GM12878 (cell line): Measurements from ENCODE around the gene ARHGAP26. TPM values are rescaled to one million over a fixed set of nuclear protein-coding genes. Genes with fewer than 3 reads are reported as not detected.

ENCODE experiments used
- ATAC-seq: fragments of 200-7000 bp; cut with Tn5 transposase; 3 replicates; pipeline ENCODE4 v1.9.1; 2020; ENCODE audit warnings: mild to moderate bottlenecking, moderate library complexity
- BruUV-seq: library from RNA; stranded (reverse); fragments of 400-500 nt; replicated peaks from 2 replicates; lab custom pipeline; 2021; lab: Mats Ljungman, UMichigan
- CTCF ChIA-PET: fragments of 300-600 bp; sonication (Branson Sonifier 250); formaldehyde crosslinking; extraction: SDS; loops from one replicate; lab custom pipeline; 2021; ENCODE audit warnings: inconsistent platforms; lab: Yijun Ruan, JAX
- POLR2A ChIA-PET: fragments of 350-600 bp; formaldehyde crosslinking; extraction: SDS; loops from one replicate; lab custom pipeline; 2021; ENCODE audit warnings: inconsistent platforms; lab: Charles Lee
- RAD21 ChIA-PET: fragments of 300-600 bp; sonication (Branson Sonifier 250); formaldehyde crosslinking; loops from one replicate; lab custom pipeline; 2023; ENCODE audit warnings: antibody characterized with exemption; ENCODE audit not compliant: unreplicated experiment; lab: Charles Lee
- SMC1A ChIA-PET: fragments of 300-600 bp; sonication (Branson Sonifier 250); formaldehyde crosslinking; loops from one replicate; lab custom pipeline; 2023; ENCODE audit not compliant: unreplicated experiment, uncharacterized antibody; lab: Charles Lee
- DNase-seq: peaks from one replicate; pipeline ENCODE4 v3.0.0-alpha.2; 2011; ENCODE audit warnings: low read depth, low spot score
- FAIRE-seq: peaks from 3 replicates; lab custom pipeline; 2011; peaks lifted over from hg19 to GRCh38; lab: Jason Lieb, UNC
- H2AFZ ChIP-seq: 2 replicates; pipeline ENCODE4 v1.6.0; 2011; ENCODE audit warnings: low read depth, low read length, control low read depth; ENCODE audit not compliant: control insufficient read depth
- H3K27ac ChIP-seq: 2 replicates; pipeline ENCODE4 v1.5.1; 2011; ENCODE audit warnings: control low read depth; ENCODE audit not compliant: control insufficient read depth, insufficient read depth
- H3K27me3 ChIP-seq, 2 experiments: replicated peaks in 1 of 2; 2 replicates each; pipeline versions ENCODE4 v1.6.0 to v1.6.1; 2011; ENCODE audit warnings: low read length in 1 of 2; ENCODE audit not compliant: control insufficient read depth in 2 of 2, insufficient read depth in 2 of 2
- H3K36me3 ChIP-seq, 2 experiments: 2 replicates each; pipeline ENCODE4 v1.5.1; 2011; ENCODE audit warnings: low read length in 1 of 2; ENCODE audit not compliant: control insufficient read depth in 2 of 2, insufficient read depth in 2 of 2
- H3K4me1 ChIP-seq: 2 replicates; pipeline ENCODE4 v1.6.1; 2011; ENCODE audit warnings: mild to moderate bottlenecking, low read length, moderate library complexity, mixed read lengths; ENCODE audit not compliant: control insufficient read depth, insufficient read depth
- H3K4me2 ChIP-seq: 2 replicates; pipeline ENCODE4 v1.6.0; 2011; ENCODE audit warnings: control low read depth; ENCODE audit not compliant: control insufficient read depth, insufficient read depth
- H3K4me3 ChIP-seq: fragments of 200-600 bp; sonication (generic); 2 replicates; pipeline ENCODE4 v1.5.1; 2016
- H3K79me2 ChIP-seq: 2 replicates; pipeline ENCODE4 v1.6.0; 2011; ENCODE audit warnings: low read length; ENCODE audit not compliant: control insufficient read depth, insufficient read depth
- H3K9ac ChIP-seq: 2 replicates; pipeline ENCODE4 v1.8.0; 2011; ENCODE audit warnings: low read length, control low read depth, mixed read lengths; ENCODE audit not compliant: control insufficient read depth, insufficient read depth
- H3K9me3 ChIP-seq: replicated peaks from 3 replicates; pipeline ENCODE4 v1.5.1; 2011; ENCODE audit warnings: mild to moderate bottlenecking, low read length; ENCODE audit not compliant: control insufficient read depth, insufficient read depth
- H4K20me1 ChIP-seq: 2 replicates; pipeline ENCODE4 v1.6.0; 2011; ENCODE audit not compliant: control insufficient read depth, insufficient read depth
- BRCA1 ChIP-seq: IDR thresholded peaks from 2 replicates; pipeline ENCODE4 v1.6.1; 2011; ENCODE audit warnings: low read depth, low read length, improper control_type of control experiment
- CHD4 ChIP-seq: fragments of 200-600 bp; sonication (generic); IDR thresholded peaks from 2 replicates; pipeline ENCODE4 v1.6.1; 2016; ENCODE audit warnings: mild to moderate bottlenecking
- CREB1 ChIP-seq: IDR thresholded peaks from 2 replicates; pipeline ENCODE4 v1.6.1; 2012; ENCODE audit warnings: low read depth, mild to moderate bottlenecking, inconsistent platforms
- EGR1 ChIP-seq, 2 experiments: IDR thresholded peaks; 1 replicate in 1 of 2; 2 replicates in 1 of 2; pipeline ENCODE4 v1.6.1; 2011 to 2012; ENCODE audit warnings: low read depth in 2 of 2, low read length in 2 of 2, borderline replicate concordance in 1 of 2, mild to moderate bottlenecking in 1 of 2, moderate library complexity in 1 of 2
- FOXM1 ChIP-seq: IDR thresholded peaks from 2 replicates; pipeline ENCODE4 v1.6.1; 2012; ENCODE audit warnings: low read depth, mild to moderate bottlenecking, inconsistent platforms, low read length, moderate library complexity
- HDAC6 ChIP-seq: fragments of 200-600 bp; sonication (generic); IDR thresholded peaks from one replicate; pipeline ENCODE4 v1.8.0; 2017; ENCODE audit warnings: antibody characterized with exemption; ENCODE audit not compliant: unreplicated experiment
- IRF5 ChIP-seq: fragments of 450-650 bp; IDR thresholded peaks from 2 replicates; pipeline ENCODE4 v1.6.1; 2017; ENCODE audit warnings: borderline replicate concordance
- MAX ChIP-seq: IDR thresholded peaks from 2 replicates; pipeline ENCODE4 v1.6.1; 2012; ENCODE audit warnings: low read depth, low read length, improper control_type of control experiment
- MTA3 ChIP-seq: IDR thresholded peaks from 2 replicates; pipeline ENCODE4 v1.6.1; 2012; ENCODE audit warnings: low read length, inconsistent platforms, borderline replicate concordance
- MXI1 ChIP-seq: fragments of 150-350 bp; IDR thresholded peaks from 2 replicates; pipeline ENCODE4 v1.6.1; 2011; ENCODE audit warnings: low read depth, mild to moderate bottlenecking, inconsistent platforms, low read length, improper control_type of control experiment
- NRF1 ChIP-seq: conservative IDR thresholded peaks from 2 replicates; pipeline ENCODE4 v1.6.1; 2011; ENCODE audit warnings: mild to moderate bottlenecking, low read depth, low read length, improper control_type of control experiment
- SIN3A ChIP-seq: IDR thresholded peaks from 2 replicates; pipeline ENCODE4 v1.6.1; 2012; ENCODE audit warnings: low read depth, low read length, improper control_type of control experiment
- SMC3 ChIP-seq: IDR thresholded peaks from 2 replicates; pipeline ENCODE4 v1.6.1; 2011; ENCODE audit warnings: low read length, improper control_type of control experiment, borderline replicate concordance
- SUPT20H ChIP-seq: IDR thresholded peaks from 2 replicates; pipeline ENCODE4 v1.6.1; 2011; ENCODE audit warnings: low read depth, mild to moderate bottlenecking, low read length, moderate library complexity, borderline replicate concordance; ENCODE audit not compliant: control insufficient read depth
- TCF3 ChIP-seq: IDR thresholded peaks from 2 replicates; pipeline ENCODE4 v1.6.1; 2012; ENCODE audit warnings: low read depth, mild to moderate bottlenecking, low read length, borderline replicate concordance; ENCODE audit not compliant: insufficient read depth
- ZBTB40 ChIP-seq: fragments of 450-650 bp; IDR thresholded peaks from 2 replicates; pipeline ENCODE4 v1.6.1; 2016; ENCODE audit warnings: mild to moderate bottlenecking, moderate library complexity, borderline replicate concordance
- WGBS: methylation state at CpG from one replicate; pipeline ENCODE4 v1.1.6; 2016; ENCODE audit warnings: low lambda C conversion rate; ENCODE audit not compliant: insufficient replicate concordance, insufficient coverage; ENCODE audit errors: missing lambda C conversion rate; 5-methylcytosine and 5-hydroxymethylcytosine counted together
- in situ Hi-C: fragments of 300-500 bp; cut with MboI; formaldehyde crosslinking; loops from 9 replicates; pipeline ENCODE4 v1.14.3; 2018; ENCODE audit warnings: mixed read lengths
- intact Hi-C: fragments of 100-400 bp; cut with micrococcal nuclease; formaldehyde crosslinking; loops from one replicate; pipeline ENCODE4 v1.14.2; 2022; ENCODE audit not compliant: unreplicated experiment
- polyA plus RNA-seq, 11 experiments: library from polyadenylated mRNA; depleted of rRNA in 4 of 11; unstranded in 6 of 11; stranded (reverse) in 5 of 11; fragments of >200 nt; fragmentation: Nextera tagmentation in 4 of 11; fragmentation: Illumina TruSeq in 1 of 11; extraction: Ambion mirVana in 4 of 11; extraction: Trizol in 1 of 11; gene quantifications; 1 replicate in 1 of 11; 2 replicates in 10 of 11; pipeline versions ENCODE4 v1.2.1 to v1.2.3, GENCODE V29; 2011 to 2016; ENCODE audit warnings: inconsistent platforms in 2 of 11, missing spikeins in 2 of 11, low read depth in 1 of 11
- total RNA-seq, 4 experiments: library from RNA; depleted of rRNA in 3 of 4; stranded (reverse); fragments of >200 nt in 3 of 4; fragmentation: Illumina TruSeq in 1 of 4; extraction: Trizol in 1 of 4; gene quantifications; 2 replicates each; pipeline versions ENCODE4 v1.2.1 to v1.2.3, GENCODE V29; 2013 to 2021

The ARHGAP26 gene
- total and polyA plus RNA-seq, 10 of the 15 experiments (the other 5 are each of a cell fraction or from before 2014, with no cell fraction given): 9.4 to 41.5 (median 19.3) TPM

GRCh38 chr5:143063175-143063970, 293.2 kb downstream of the ARHGAP26 start:
- ChIA-PET CTCF (interaction anchor here (0.7 to 2.3 kb wide), 6 partner anchors 10 to 119 kb away, joined by 3 to 6 read pairs (median 4); no protein-coding TSS in a partner anchor), RAD21 (interaction anchor here (1.1 to 19.7 kb wide), 12 partner anchors 9 to 155 kb away, joined by 3 to 337 read pairs (median 4); no protein-coding TSS in a partner anchor), POLR2A (interaction anchor here (0.6 to 1.6 kb wide), 12 partner anchors 12 to 333 kb away, joined by 3 to 5 read pairs (median 3); no protein-coding TSS in a partner anchor), SMC1A (interaction anchor here (0.9 to 19.4 kb wide), 15 partner anchors 11 to 330 kb away, joined by 3 to 441 read pairs (median 4); no protein-coding TSS in a partner anchor)
- intact Hi-C loops (no loop called here), in situ Hi-C loops (no loop called here)
- ATAC-seq (no peak), DNase-seq (no peak), FAIRE-seq (no peak)
- peaks cover 41% of the 10 kb centered on the region for H3K4me1 ChIP-seq
- no peaks in the 10 kb centered on the region for H3K27me3 ChIP-seq
- H2AFZ ChIP-seq: no peak overlapping the region
- no peak overlapping the region for H3K27ac ChIP-seq
- no peak overlapping the region for H3K4me3 ChIP-seq
- H3K36me3 ChIP-seq: peaks cover 4 to 6% of the 10 kb centered on the region in 2 experiments; a peak in 3 of 4 replicates
- peaks cover 12% of the 10 kb centered on the region for H3K79me2 ChIP-seq
- WGBS: 90% methylated on average over 7 of the region's 7 CpGs
- no peaks in the 10 kb centered on the region for H4K20me1 ChIP-seq
- H3K4me2 ChIP-seq: no peak overlapping the region
- BruUV-seq: no TSS peak
- no peaks in the 10 kb centered on the region for H3K9me3 ChIP-seq
- H3K9ac ChIP-seq: no peak overlapping the region
- TF ChIP-seq BRCA1 (no peak), MAX (no peak), FOXM1 (no peak), MXI1 (no peak), MTA3 (no peak), SUPT20H (no peak), NRF1 (no peak), EGR1 (IDR thresholded peaks at IDR 0.05; ENCODE audit: borderline replicate concordance in 1 of 2, low read depth in 2 of 2, low read length in 2 of 2) (no peak), SMC3 (no peak), SIN3A (no peak), CHD4 (no peak), HDAC6 (no peak), TCF3 (no peak), IRF5 (no peak), ZBTB40 (no peak), CREB1 (no peak)
